AG04449 (cell line): Measurements from ENCODE around the gene CCDC170.

ENCODE experiments used
- CTCF ChIA-PET: fragments of 350-600 bp; formaldehyde crosslinking; extraction: SDS; loops from one replicate; lab custom pipeline; 2021; ENCODE audit warnings: antibody characterized with exemption; lab: Yijun Ruan, JAX
- POLR2A ChIA-PET: fragments of 400-600, 350-600 bp; formaldehyde crosslinking; extraction: SDS; loops from one replicate; lab custom pipeline; 2020; ENCODE audit warnings: antibody characterized with exemption, inconsistent platforms; lab: Yijun Ruan, JAX
- DNase-seq: peaks from one replicate; pipeline ENCODE4 v3.0.0-alpha.2; 2010; ENCODE audit warnings: low read depth, low spot score
- H3K4me3 ChIP-seq: 2 replicates; pipeline ENCODE4 v1.5.1; 2011; ENCODE audit warnings: low read depth, mild to moderate bottlenecking, control low read depth, low read length
- TF ChIP-seq, protein P1 (sequence below): IDR thresholded peaks from one replicate; pipeline ENCODE4 v1.5.1; 2011; ENCODE audit warnings: mild to moderate bottlenecking, moderate library complexity, low read length, control low read depth, inconsistent platforms; ENCODE audit not compliant: insufficient read depth; ENCODE audit errors: missing control alignments

CCDC170 gene

DNA sequence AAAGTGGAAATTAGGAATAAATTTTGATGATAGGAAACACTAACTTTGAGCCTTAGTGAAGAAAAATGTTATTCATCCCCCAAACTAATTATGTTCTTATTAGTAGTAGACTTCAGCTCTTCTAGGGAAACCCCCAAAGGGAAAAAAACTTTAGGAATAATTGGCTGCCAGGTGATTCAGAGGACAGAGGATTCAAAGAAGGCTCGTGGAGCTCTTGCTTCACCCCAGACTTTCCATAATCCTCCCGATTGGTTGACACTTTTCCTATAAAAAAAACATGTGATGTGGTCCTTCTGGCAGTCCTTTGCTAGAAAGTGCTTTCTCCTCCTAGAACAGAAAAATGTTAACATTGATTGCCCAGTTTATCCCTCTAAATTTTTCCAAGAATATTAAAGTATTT, 5.6 kb upstream of the CCDC170 start:
- DNase-seq = no peak
- no peak overlapping the region for H3K4me3 ChIP-seq
- CTCF ChIA-PET = interaction anchor here (1.5 kb wide), 1 partner anchor 9 kb away, joined by 3 read pairs; no protein-coding TSS in a partner anchor
- POLR2A ChIA-PET = no interaction called here
- TF ChIP-seq, protein P1, sequence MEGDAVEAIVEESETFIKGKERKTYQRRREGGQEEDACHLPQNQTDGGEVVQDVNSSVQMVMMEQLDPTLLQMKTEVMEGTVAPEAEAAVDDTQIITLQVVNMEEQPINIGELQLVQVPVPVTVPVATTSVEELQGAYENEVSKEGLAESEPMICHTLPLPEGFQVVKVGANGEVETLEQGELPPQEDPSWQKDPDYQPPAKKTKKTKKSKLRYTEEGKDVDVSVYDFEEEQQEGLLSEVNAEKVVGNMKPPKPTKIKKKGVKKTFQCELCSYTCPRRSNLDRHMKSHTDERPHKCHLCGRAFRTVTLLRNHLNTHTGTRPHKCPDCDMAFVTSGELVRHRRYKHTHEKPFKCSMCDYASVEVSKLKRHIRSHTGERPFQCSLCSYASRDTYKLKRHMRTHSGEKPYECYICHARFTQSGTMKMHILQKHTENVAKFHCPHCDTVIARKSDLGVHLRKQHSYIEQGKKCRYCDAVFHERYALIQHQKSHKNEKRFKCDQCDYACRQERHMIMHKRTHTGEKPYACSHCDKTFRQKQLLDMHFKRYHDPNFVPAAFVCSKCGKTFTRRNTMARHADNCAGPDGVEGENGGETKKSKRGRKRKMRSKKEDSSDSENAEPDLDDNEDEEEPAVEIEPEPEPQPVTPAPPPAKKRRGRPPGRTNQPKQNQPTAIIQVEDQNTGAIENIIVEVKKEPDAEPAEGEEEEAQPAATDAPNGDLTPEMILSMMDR = no peak

- H3K4me3 ChIP-seq = no peak overlapping the region
- DNase-seq = no peak
- TF ChIP-seq, protein P1 = no peak
- POLR2A ChIA-PET = no interaction called here
- CTCF ChIA-PET = interaction anchor here (4.3 kb wide), 1 partner anchor 15 kb away, joined by 17 read pairs; no protein-coding TSS in a partner anchor
Measured at GRCh38 chr6:151490996-151491395, 2.8 kb upstream of the CCDC170 start.

- no peak for DNase-seq
- ChIA-PET CTCF (interaction anchor here (4.3 kb wide), 1 partner anchor 17 kb away, joined by 17 read pairs; no protein-coding TSS in a partner anchor), POLR2A (no interaction called here)
- H3K4me3 ChIP-seq = peak overlapping the region; percentile 65
- TF ChIP-seq, protein P1 = no peak
Measured at GRCh38 chr6:151493161-151493803, 535 bp upstream of the CCDC170 start.

DNA sequence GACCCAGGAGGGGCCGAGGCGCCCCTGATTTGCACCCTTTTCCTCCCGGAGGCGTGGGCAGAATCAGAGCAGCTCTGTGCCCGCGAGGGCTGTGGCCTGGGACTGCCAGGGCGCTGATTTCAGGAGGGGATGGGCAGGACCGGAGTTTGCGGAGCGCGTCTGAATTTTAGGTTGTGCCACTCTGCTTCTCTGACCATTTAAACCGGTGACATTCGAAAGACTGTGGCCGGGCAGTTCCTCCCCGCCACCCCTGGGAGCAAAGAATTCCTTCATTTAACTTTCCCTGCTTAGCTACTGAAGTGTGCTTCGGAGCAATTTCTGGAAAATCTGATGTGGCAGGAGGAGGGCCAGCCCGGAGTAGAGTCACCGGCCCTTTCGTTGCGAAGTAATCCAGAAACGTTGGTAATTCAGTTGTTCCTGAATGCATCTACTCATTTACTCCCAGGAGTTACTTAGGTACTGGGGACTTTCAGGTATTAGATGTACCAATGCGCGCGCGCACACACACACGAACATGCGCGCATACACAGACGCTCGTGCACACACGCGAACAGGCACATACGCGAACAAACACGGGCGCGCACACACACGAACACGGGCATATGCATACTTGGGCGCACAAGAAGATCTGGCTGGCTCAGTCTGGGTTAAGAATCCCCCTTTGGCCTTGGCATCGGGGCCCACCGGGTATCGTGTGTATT, 568 bp downstream of the CCDC170 start:
- DNase-seq = no peak
- peak overlapping the region; percentile 65 for H3K4me3 ChIP-seq
- TF ChIP-seq, protein P1 = no peak
- ChIA-PET CTCF (interaction anchor here (0.8 kb wide), 1 partner anchor 18 kb away, joined by 3 read pairs; no protein-coding TSS in a partner anchor), POLR2A (no interaction called here)

DNA sequence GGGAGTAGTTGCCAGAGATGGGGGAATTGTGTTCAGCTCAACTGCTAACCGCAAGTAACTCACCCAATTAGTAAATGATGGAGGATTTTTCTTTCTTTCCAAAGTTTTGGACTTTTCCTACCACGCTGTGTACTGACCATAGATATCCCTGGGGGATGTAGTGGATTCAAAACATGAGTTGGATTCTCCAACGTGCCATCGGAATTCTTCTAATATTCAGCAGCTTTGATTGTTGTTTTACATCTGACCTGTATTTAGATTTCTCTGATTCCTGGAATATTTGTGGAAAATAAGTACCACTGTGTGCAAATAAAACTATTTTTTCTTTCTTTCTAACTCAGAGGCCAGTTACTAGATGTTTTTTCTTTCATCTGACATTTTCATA, 1.1 kb downstream of the CCDC170 start:
- ChIA-PET POLR2A (no interaction called here), CTCF (no interaction called here)
- TF ChIP-seq, protein P1 = no peak
- peak overlapping the region; percentile 65 for H3K4me3 ChIP-seq
- DNase-seq = no peak

GRCh38 chr6:151495380-151495779, 1.6 kb downstream of the CCDC170 start:
- TF ChIP-seq, protein P1 = no peak
- CTCF ChIA-PET = no interaction called here

More at GRCh38 chr6:151495380-151495779, 1.6 kb downstream of the CCDC170 start:
- H3K4me3 ChIP-seq = no peak overlapping the region
- POLR2A ChIA-PET = no interaction called here
- DNase-seq = no peak
